Hepatic stellate cell (primary cell): ENCODE data around the gene NKAIN2.

Experiments
- DNase-seq: peaks from one replicate; pipeline ENCODE4 v3.0.0; 2011; ENCODE audit warnings: low spot score

NKAIN2 gene

DNA sequence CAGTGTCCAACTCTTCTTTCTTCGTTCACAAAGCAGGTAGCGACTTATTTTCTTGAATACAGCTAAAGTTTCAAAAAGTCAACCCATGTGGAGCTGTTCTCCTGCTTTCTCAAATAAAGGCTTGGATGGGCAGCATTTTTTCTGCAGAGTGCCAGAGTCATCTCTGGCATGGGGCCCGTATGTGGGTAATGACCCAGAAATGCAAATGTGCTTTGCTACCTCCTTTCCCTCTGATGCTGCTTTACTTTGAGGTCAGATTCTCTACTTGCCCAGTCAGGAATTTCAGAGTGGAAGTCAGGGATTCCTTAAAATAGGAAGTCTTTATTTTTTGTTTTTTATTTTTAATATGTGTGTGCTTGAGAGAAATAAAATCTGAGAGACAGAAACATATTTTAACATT lies 4.9 kb downstream of the NKAIN2 start:
- DNase-seq = no peak

- no peak for DNase-seq
Measured at GRCh38 chr6:123810214-123810613, 6.5 kb downstream of the NKAIN2 start.

- DNase-seq = no peak
Measured at GRCh38 chr6:123810948-123811347, 7.3 kb downstream of the NKAIN2 start.

DNA sequence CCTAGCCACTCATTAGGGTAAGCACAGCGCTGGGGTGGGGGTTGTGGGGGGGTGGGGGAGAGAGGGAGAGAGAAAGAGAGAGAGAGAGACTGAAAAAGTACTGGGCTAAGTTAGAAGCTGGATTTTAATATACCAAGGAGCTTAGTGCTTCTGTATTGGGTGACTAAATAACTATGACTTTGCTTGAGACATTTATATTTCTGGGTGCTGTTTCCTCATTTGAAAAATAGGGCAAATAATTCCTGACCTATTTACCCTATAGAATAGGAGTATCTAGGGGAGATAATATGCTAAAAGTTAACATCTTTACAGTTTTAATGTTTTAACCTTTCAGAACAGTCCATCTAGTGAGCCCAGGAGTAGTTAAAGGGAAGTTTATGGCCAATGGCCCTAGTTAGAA lies 7.7 kb downstream of the NKAIN2 start:
- no peak for DNase-seq

DNA sequence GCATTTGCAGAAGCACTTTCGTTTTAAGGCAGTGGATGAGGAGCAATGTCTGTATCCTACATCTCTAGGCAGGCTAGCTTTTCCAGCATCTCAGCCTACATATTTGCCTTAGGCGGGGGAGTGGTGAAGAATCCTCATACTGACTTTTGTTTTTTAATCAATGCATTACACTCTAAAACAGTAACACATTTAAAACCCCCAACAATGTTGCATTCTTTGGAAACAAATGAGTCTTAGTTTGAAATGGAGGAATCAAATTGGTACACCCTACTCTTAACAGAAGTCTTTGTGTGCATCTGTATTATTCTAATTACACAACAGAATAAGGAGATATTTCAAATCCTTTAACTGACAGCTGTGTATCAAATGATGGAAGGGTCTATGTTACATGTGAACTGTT lies 9.0 kb downstream of the NKAIN2 start:
- DNase-seq = no peak

GRCh38 chr6:123821112-123821511 lies 17.4 kb downstream of the NKAIN2 start:
- no peak for DNase-seq

GRCh38 chr6:123829302-123829953 lies 25.8 kb downstream of the NKAIN2 start:
- DNase-seq = no peak

- DNase-seq = no peak
Measured at GRCh38 chr6:123830120-123830519, 26.5 kb downstream of the NKAIN2 start.

DNA sequence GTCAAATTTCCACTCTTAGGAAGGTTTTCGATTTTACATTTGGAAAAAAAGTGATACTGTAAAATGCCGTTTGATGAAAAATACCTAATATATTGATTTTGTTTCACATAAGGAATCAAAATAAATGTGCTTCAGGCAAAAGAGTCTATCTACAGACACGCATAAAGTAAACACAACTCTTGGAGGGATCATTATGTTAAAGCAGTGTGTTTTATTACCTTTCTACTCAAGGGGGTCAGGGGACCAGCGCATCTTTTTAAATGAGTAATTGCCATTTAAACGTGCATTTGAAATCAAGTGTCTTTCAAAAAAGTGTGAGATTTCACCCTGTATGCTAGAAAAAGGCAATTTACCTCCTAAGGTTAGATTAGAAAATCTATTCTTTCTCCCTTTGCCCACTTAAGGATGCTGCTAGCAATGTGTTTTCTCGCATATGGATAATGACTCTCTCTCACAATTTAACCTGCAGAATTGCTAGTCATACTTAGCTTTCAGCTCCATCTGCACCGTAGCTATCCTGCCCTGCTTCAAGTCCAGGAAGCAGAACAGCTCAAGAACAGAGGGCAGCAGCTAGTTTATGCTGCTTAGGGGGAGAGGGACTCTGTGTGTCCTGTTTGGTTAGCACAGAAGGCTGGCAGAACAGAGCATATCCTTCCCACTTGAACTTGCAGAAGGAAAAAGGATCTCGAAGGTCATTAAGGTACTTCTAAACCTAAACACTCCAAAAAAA lies 35.0 kb downstream of the NKAIN2 start:
- DNase-seq = no peak

DNA sequence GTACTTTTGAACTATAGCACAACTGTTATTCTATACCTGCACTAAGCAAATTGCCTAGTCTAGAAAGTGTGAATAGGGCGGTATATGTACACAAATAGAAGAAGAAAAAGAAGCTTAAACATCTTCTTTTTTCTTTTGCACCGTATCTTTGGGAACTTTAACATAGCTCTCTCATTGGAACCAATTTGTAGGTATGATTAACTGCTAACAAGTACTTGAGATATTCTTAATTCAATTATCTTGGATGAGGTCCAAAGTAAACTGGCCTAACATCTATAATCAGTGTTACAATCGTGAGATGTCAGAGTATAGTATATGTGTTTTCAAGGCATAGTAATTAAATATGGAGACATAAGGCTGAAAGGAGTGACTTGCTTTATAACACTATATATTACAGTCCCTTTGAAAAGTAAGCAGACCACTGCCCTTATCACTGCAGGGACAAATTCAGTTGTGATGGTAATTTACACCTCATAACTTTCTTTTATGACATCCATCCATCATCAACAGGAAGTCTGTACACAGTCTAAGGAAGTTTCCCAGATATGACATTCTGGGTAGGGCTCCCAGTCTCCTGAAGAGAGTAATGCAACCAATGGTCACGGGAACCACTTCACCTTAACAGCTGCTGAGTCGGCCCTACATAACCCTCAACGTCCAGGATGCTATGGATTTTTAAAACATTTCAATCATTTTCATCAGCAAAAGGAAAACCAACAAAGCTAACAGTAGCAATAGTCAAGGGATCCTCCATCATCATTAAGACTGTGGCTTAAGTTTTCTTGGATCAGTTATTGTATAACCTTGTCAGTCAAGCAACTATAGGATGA lies 37.6 kb downstream of the NKAIN2 start:
- DNase-seq = no peak

DNA sequence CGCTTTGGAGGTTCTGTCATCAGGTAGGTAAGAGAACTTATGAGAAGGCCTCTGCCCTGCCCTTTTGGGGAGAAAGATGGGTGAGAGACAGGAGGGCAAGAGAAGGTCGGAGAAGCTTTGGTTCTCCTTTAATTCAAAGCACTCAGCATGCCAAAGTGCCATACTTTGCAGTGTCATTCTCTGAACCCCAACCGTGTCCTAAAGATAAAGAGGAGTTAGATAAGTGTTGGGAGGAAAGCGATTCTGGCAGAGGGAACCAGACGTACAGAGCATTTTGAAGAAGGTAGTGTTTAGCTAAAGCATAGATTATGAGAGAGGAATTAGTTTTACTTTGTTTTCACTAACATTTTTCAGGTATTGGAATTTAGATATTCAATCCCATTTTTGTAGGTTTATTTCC lies 40.3 kb downstream of the NKAIN2 start:
- DNase-seq = no peak

- no peak for DNase-seq
Measured at GRCh38 chr6:123848347-123848746, 44.7 kb downstream of the NKAIN2 start.

DNA sequence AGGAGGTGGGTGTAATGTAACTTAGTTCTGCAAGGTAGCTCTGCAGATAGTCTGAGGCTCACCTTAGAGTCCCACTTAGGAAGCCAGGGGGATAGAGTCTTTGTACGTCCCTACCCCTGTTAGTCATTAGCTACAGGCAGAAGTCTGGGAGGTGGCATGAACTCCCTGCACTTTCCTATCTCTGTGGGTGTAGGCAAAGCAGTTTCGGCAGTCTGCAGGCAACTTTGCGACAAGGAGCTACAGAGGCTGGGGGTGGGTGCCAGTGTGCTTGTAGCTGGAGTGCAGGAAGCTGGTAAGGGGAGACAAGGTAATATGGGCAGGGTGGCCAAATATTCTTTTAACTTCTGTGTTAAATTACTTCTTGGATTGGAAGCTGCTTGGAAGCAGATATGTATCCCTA lies 45.7 kb downstream of the NKAIN2 start:
- no peak for DNase-seq

GRCh38 chr6:123850555-123850954 lies 46.9 kb downstream of the NKAIN2 start:
- no peak for DNase-seq

DNA sequence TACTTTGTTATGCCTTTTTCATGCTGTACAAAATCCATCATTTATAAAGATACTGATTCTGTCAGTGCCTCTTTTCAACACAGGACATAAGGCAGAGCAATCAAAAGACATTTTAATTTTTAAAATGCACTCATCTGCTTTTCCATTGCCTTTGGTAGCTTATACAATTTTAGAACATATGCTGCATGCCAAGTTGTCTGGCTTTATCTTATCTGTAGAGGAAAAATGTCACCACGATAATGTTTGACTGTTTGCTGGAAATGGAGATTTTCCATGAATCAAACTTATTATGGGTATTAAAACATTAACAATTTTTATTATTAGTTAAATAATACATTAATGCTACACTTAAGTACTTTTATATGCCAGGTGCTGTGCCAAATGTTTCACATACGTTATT lies 50.5 kb downstream of the NKAIN2 start:
- no peak for DNase-seq

DNA sequence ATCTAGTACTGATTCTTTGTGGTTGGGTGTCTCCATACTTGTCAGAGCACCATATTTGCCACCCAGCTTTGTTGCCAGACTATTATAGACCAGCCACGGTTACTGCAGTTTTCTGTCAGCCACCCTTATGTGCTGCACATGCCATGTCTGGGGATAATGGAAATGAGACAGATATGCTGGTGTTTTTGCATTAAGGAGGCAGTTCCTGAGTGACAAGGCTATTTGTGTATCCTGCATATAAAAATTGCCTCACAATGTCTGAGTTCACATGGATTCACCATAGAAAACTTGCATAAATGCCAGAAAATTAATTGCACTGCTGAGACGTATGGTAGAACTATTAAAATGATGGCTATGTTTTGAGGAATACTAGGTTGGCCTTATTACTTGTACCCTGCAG lies 51.8 kb downstream of the NKAIN2 start:
- no peak for DNase-seq

- no peak for DNase-seq
Measured at GRCh38 chr6:123859291-123859690, 55.6 kb downstream of the NKAIN2 start.

GRCh38 chr6:123869334-123869733 lies 65.7 kb downstream of the NKAIN2 start:
- no peak for DNase-seq

DNA sequence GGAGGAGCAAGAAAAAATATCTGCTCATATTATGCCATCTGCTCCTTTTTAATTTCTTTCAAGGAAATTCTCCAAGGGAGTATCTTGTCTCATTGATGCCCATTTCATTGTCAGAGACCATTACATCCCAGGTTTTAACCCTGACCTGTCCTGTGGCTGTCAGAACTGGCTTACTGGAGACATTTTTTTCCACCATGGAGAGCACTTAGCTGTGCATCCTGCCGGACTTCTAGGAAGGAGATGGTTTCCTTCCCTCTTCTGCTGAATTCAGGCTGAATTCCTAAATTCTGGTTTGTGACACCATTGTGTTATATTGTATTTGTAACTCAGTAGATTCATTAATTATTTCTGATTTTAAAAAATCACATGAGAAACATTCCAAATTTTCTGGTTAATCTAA lies 70.3 kb downstream of the NKAIN2 start:
- no peak for DNase-seq

GRCh38 chr6:123875784-123876183 lies 72.1 kb downstream of the NKAIN2 start:
- DNase-seq = no peak

- no peak for DNase-seq
Measured at GRCh38 chr6:123879749-123880148, 76.1 kb downstream of the NKAIN2 start.

DNA sequence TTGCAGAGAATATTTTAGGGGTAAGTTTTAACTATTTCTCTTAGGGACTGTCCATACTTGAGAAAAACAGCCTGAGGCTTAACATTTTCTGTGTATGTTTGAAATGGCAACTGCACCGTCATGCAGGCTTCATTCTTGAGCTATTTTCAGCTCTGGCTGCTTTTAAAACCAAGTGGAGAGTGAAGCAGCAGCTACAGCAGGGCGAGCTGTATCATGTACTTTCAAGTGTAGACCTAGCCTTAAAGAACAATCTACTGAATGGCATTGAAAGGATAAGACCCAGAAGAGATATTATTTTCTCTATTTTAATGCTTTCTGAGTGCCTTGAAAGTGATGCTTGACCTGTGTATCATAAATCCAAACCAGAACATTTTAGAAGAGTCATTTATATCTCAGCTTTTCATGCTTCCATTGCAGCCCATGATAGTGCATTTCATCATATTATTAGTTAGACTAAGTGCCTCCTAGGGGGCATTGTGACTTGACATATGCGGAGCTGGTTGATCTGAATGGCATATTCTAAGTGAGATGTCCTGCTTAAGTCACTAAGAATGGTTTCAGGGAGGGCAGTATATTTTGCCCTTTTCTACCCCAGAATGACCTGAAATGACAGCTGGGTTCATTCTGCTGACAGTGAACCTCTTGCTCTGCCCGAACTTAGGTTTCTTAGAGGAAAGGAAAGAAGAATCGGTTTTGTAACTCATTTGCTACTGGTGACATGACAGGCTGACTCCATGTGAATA lies 85.3 kb downstream of the NKAIN2 start:
- no peak for DNase-seq
